Liver (tissue), 9 donors: Measurements from ENCODE around the gene ORAI2. TPM values are rescaled to one million over a fixed set of nuclear protein-coding genes. Genes with fewer than 3 reads are reported as not detected.

Experiments used
- DNase-seq: peaks from one replicate; pipeline ENCODE4 v3.0.0-alpha.2; 2017; ENCODE audit warnings: low spot score
- H3K27ac ChIP-seq, 2 donors: one replicate each; pipeline ENCODE4 v1.7.0; 2013; ENCODE audit warnings: inconsistent platforms in 2 of 2, low read length in 2 of 2, control low read depth in 1 of 2, low read depth in 1 of 2, mild to moderate bottlenecking in 1 of 2
- H3K27me3 ChIP-seq, 4 donors: one replicate each; pipeline versions ENCODE4 v1.6.1 to v1.7.0; 2013; ENCODE audit warnings: low read length in 3 of 4, inconsistent platforms in 1 of 4, mild to moderate bottlenecking in 1 of 4, moderate library complexity in 1 of 4; ENCODE audit not compliant: control insufficient read depth in 4 of 4, insufficient read depth in 4 of 4
- H3K36me3 ChIP-seq, 4 donors: one replicate each; pipeline versions ENCODE4 v1.6.1 to v1.7.0; 2013; ENCODE audit warnings: low read length in 3 of 4, mild to moderate bottlenecking in 3 of 4, low read depth in 1 of 4, moderate library complexity in 1 of 4; ENCODE audit not compliant: control insufficient read depth in 4 of 4, insufficient read depth in 3 of 4
- H3K4me1 ChIP-seq, 4 donors: one replicate each; pipeline versions ENCODE4 v1.6.1 to v1.7.0; 2013; ENCODE audit warnings: low read length in 3 of 4, mild to moderate bottlenecking in 3 of 4, moderate library complexity in 1 of 4; ENCODE audit not compliant: control insufficient read depth in 4 of 4, insufficient read depth in 4 of 4
- H3K4me3 ChIP-seq, 3 donors: one replicate each; pipeline versions ENCODE4 v1.6.1 to v1.7.0; 2013; ENCODE audit warnings: low read length in 3 of 3, control low read depth in 1 of 3, low read depth in 1 of 3, mild to moderate bottlenecking in 1 of 3
- H3K9ac ChIP-seq, 2 donors: one replicate each; pipeline ENCODE4 v1.7.0; 2013; ENCODE audit warnings: low read length in 2 of 2, mild to moderate bottlenecking in 2 of 2, moderate library complexity in 2 of 2, control low read depth in 1 of 2, low read depth in 1 of 2
- H3K9me3 ChIP-seq, 4 donors: one replicate each; pipeline versions ENCODE4 v1.6.1 to v1.7.0; 2013; ENCODE audit warnings: low read length in 3 of 4; ENCODE audit not compliant: control insufficient read depth in 4 of 4
- EGR1 ChIP-seq, 2 donors: IDR thresholded peaks; 2 replicates each; pipeline ENCODE4 v1.6.1; 2016 to 2018; ENCODE audit warnings: antibody characterized with exemption in 2 of 2, low read depth in 2 of 2
- FOXA1 ChIP-seq: IDR thresholded peaks from 2 replicates; pipeline ENCODE4 v1.6.1; 2016; ENCODE audit warnings: antibody characterized with exemption
- FOXA2 ChIP-seq: IDR thresholded peaks from 2 replicates; pipeline ENCODE4 v1.6.1; 2016; ENCODE audit warnings: antibody characterized with exemption
- GABPA ChIP-seq, 2 donors: IDR thresholded peaks in 1 of 2; conservative IDR thresholded peaks in 1 of 2; 2 replicates each; pipeline ENCODE4 v1.6.1; 2016; ENCODE audit warnings: antibody characterized with exemption in 2 of 2, mild to moderate bottlenecking in 1 of 2, moderate library complexity in 1 of 2
- HNF4A ChIP-seq, 2 donors: conservative IDR thresholded peaks; 2 replicates each; pipeline ENCODE4 v1.6.1; 2016; ENCODE audit warnings: antibody characterized with exemption in 2 of 2, mild to moderate bottlenecking in 2 of 2
- HNF4G ChIP-seq: IDR thresholded peaks from 2 replicates; pipeline ENCODE4 v1.6.1; 2016; ENCODE audit warnings: antibody characterized with exemption
- JUND ChIP-seq, 2 donors: IDR thresholded peaks; 2 replicates each; pipeline ENCODE4 v1.6.1; 2016; ENCODE audit warnings: antibody characterized with exemption in 2 of 2
- NR2F2 ChIP-seq: IDR thresholded peaks from 2 replicates; pipeline ENCODE4 v1.6.1; 2016; ENCODE audit warnings: antibody characterized with exemption
- RAD21 ChIP-seq, 2 donors: IDR thresholded peaks; 2 replicates each; pipeline ENCODE4 v1.6.1; 2016; ENCODE audit warnings: antibody characterized with exemption in 2 of 2, mild to moderate bottlenecking in 2 of 2
- RXRA ChIP-seq, 2 donors: IDR thresholded peaks; 2 replicates each; pipeline ENCODE4 v1.6.1; 2017 to 2018; ENCODE audit warnings: antibody characterized with exemption in 2 of 2, mild to moderate bottlenecking in 1 of 2
- SP1 ChIP-seq: IDR thresholded peaks from 2 replicates; pipeline ENCODE4 v1.6.1; 2018; ENCODE audit warnings: antibody characterized with exemption, mild to moderate bottlenecking
- TAF1 ChIP-seq: conservative IDR thresholded peaks from 2 replicates; pipeline ENCODE4 v1.6.1; 2016; ENCODE audit warnings: antibody characterized with exemption, mild to moderate bottlenecking
- YY1 ChIP-seq: IDR thresholded peaks from 2 replicates; pipeline ENCODE4 v1.6.1; 2016; ENCODE audit warnings: antibody characterized with exemption, mild to moderate bottlenecking
- WGBS: extraction: QIAGEN DNeasy Blood & Tissue Kit; methylation state at CpG from one replicate; pipeline ENCODE4 v1.1.7; 2013; 5-methylcytosine and 5-hydroxymethylcytosine counted together
- polyA plus RNA-seq, 2 donors: library from polyadenylated mRNA; stranded (reverse) in 1 of 2; unstranded in 1 of 2; fragments of 200-250 nt in 1 of 2; fragments of >200 nt in 1 of 2; fragmentation: Nextera tagmentation in 1 of 2; extraction: Ambion mirVana in 1 of 2; gene quantifications; one replicate each; pipeline versions ENCODE4 v1.2.1 to v1.2.3, GENCODE V29; 2013 to 2015
- total RNA-seq, 2 donors: library from RNA; depleted of rRNA; stranded (reverse); fragments of >200 nt; gene quantifications; one replicate each; pipeline ENCODE4 v1.2.3, GENCODE V29; 2014
- TF ChIP-seq, protein P1 (sequence below): fragments of 150-350 bp; IDR thresholded peaks from 2 replicates; pipeline ENCODE4 v1.5.1; 2017; ENCODE audit warnings: improper control_type of control experiment, low read depth, low read length; ENCODE audit not compliant: missing input control
- TF ChIP-seq, protein P2 (sequence below): IDR thresholded peaks from 2 replicates; pipeline ENCODE4 v1.6.1; 2016; ENCODE audit warnings: antibody characterized with exemption, mild to moderate bottlenecking
- TF ChIP-seq, protein P3 (sequence below): IDR thresholded peaks from 2 replicates; pipeline ENCODE4 v1.6.1; 2016; ENCODE audit warnings: antibody characterized with exemption
- TF ChIP-seq, protein P4 (sequence below): IDR thresholded peaks from 2 replicates; pipeline ENCODE4 v1.6.1; 2016; ENCODE audit warnings: antibody characterized with exemption
- TF ChIP-seq, protein P5 (sequence below): IDR thresholded peaks from 2 replicates; pipeline ENCODE4 v1.6.1; 2016; ENCODE audit warnings: antibody characterized with exemption
- donor health status: healthy.
- donor health status: healthy.
- donor health status: healthy.
- donor health status: healthy.
- donor health status: healthy.

Gene ORAI2
- total and polyA plus RNA-seq, 4 donors, result 1.3 to 10.3 (median 4.8) TPM

DNA sequence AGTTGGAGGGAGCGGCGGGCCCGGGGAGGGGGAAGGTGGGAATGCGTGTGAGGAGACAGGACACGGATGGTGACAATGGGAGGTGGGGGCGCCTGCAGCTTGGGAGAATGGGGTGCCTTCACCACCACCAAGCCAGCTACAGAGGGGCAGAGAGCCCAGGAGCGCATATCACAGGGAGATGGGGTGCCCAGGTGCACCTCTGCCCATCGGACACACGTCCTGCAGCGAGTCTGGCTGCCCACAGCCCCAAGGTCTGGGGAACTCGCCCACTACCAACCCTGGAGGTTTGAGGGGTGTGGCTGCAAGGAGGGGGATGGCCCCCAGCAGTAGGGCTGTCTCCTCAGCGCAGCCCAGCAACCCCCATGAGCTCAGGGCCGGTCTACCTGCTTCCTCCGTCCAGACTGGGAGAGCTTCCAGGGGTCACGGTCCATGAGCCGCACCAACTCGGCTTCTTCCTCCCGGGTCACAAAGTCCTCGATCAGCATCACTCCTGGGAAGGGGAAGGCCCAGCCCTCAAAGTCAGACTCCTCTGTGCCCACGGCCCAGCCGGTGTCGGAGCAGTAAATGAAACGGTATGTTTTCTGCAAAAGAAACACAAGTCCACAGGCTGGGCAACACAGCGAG, 26.0 kb downstream of the ORAI2 start:
- H3K4me3 ChIP-seq, result no peak overlapping the region
- peaks cover 6 to 35% (median 9%) of the 10 kb centered on the region in 4 donors for H3K36me3 ChIP-seq
- no peak overlapping the region for H3K9ac ChIP-seq
- DNase-seq, result no peak
- H3K4me1 ChIP-seq, result peaks cover 3 to 10% (median 9%) of the 10 kb centered on the region in 4 donors
- H3K27me3 ChIP-seq, result no peaks in the 10 kb centered on the region
- H3K27ac ChIP-seq, result no peak overlapping the region
- 80% methylated on average over 24 of the region's 24 CpGs for WGBS
- TF ChIP-seq, protein P1, sequence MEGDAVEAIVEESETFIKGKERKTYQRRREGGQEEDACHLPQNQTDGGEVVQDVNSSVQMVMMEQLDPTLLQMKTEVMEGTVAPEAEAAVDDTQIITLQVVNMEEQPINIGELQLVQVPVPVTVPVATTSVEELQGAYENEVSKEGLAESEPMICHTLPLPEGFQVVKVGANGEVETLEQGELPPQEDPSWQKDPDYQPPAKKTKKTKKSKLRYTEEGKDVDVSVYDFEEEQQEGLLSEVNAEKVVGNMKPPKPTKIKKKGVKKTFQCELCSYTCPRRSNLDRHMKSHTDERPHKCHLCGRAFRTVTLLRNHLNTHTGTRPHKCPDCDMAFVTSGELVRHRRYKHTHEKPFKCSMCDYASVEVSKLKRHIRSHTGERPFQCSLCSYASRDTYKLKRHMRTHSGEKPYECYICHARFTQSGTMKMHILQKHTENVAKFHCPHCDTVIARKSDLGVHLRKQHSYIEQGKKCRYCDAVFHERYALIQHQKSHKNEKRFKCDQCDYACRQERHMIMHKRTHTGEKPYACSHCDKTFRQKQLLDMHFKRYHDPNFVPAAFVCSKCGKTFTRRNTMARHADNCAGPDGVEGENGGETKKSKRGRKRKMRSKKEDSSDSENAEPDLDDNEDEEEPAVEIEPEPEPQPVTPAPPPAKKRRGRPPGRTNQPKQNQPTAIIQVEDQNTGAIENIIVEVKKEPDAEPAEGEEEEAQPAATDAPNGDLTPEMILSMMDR, result no peak
- TF ChIP-seq RXRA (IDR thresholded peaks at IDR 0.05), result no peak
- TF ChIP-seq, protein P2, sequence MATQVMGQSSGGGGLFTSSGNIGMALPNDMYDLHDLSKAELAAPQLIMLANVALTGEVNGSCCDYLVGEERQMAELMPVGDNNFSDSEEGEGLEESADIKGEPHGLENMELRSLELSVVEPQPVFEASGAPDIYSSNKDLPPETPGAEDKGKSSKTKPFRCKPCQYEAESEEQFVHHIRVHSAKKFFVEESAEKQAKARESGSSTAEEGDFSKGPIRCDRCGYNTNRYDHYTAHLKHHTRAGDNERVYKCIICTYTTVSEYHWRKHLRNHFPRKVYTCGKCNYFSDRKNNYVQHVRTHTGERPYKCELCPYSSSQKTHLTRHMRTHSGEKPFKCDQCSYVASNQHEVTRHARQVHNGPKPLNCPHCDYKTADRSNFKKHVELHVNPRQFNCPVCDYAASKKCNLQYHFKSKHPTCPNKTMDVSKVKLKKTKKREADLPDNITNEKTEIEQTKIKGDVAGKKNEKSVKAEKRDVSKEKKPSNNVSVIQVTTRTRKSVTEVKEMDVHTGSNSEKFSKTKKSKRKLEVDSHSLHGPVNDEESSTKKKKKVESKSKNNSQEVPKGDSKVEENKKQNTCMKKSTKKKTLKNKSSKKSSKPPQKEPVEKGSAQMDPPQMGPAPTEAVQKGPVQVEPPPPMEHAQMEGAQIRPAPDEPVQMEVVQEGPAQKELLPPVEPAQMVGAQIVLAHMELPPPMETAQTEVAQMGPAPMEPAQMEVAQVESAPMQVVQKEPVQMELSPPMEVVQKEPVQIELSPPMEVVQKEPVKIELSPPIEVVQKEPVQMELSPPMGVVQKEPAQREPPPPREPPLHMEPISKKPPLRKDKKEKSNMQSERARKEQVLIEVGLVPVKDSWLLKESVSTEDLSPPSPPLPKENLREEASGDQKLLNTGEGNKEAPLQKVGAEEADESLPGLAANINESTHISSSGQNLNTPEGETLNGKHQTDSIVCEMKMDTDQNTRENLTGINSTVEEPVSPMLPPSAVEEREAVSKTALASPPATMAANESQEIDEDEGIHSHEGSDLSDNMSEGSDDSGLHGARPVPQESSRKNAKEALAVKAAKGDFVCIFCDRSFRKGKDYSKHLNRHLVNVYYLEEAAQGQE, result no peak
- TF ChIP-seq SP1, result no peak
- no peak for TF ChIP-seq GABPA (IDR thresholded peaks at IDR 0.05 in 1 of 2, conservative IDR thresholded peaks at IDR 0.05 in 1 of 2)
- TF ChIP-seq NR2F2, result no peak
- TF ChIP-seq, protein P3, sequence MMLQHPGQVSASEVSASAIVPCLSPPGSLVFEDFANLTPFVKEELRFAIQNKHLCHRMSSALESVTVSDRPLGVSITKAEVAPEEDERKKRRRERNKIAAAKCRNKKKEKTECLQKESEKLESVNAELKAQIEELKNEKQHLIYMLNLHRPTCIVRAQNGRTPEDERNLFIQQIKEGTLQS, result no peak
- TF ChIP-seq, protein P4, sequence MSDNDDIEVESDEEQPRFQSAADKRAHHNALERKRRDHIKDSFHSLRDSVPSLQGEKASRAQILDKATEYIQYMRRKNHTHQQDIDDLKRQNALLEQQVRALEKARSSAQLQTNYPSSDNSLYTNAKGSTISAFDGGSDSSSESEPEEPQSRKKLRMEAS, result no peak
- TF ChIP-seq HNF4G, result no peak
- TF ChIP-seq YY1, result no peak
- TF ChIP-seq, protein P5, sequence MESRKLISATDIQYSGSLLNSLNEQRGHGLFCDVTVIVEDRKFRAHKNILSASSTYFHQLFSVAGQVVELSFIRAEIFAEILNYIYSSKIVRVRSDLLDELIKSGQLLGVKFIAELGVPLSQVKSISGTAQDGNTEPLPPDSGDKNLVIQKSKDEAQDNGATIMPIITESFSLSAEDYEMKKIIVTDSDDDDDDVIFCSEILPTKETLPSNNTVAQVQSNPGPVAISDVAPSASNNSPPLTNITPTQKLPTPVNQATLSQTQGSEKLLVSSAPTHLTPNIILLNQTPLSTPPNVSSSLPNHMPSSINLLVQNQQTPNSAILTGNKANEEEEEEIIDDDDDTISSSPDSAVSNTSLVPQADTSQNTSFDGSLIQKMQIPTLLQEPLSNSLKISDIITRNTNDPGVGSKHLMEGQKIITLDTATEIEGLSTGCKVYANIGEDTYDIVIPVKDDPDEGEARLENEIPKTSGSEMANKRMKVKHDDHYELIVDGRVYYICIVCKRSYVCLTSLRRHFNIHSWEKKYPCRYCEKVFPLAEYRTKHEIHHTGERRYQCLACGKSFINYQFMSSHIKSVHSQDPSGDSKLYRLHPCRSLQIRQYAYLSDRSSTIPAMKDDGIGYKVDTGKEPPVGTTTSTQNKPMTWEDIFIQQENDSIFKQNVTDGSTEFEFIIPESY, result no peak
- TF ChIP-seq RAD21 (IDR thresholded peaks at IDR 0.05), result no peak
- no peak for TF ChIP-seq FOXA1
- TF ChIP-seq HNF4A (conservative IDR thresholded peaks at IDR 0.05), result no peak
- no peak for TF ChIP-seq JUND (IDR thresholded peaks at IDR 0.05)
- no peak for TF ChIP-seq EGR1 (IDR thresholded peaks at IDR 0.05; ENCODE audit: low read depth in 2 of 2)
- no peak for TF ChIP-seq TAF1
- TF ChIP-seq FOXA2, result no peak
- no peaks in the 10 kb centered on the region for H3K9me3 ChIP-seq
